Glomerular visceral epithelial cell (primary cell): ENCODE measurements around the gene RAB26.
A peak's percentile ranks its signal among the peaks of the same experiment; 100 is the strongest.
"Not testable (repeated sequence)": the region's sequence is repeated elsewhere in the genome, so short reads cannot be mapped to it uniquely, and the experiment has no call there.

Experiments used
- DNase-seq: peaks from one replicate; pipeline ENCODE4 v3.0.0-alpha.2; 2016; ENCODE audit errors: extremely low spot score

Gene RAB26, protein sequence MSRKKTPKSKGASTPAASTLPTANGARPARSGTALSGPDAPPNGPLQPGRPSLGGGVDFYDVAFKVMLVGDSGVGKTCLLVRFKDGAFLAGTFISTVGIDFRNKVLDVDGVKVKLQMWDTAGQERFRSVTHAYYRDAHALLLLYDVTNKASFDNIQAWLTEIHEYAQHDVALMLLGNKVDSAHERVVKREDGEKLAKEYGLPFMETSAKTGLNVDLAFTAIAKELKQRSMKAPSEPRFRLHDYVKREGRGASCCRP

DNA sequence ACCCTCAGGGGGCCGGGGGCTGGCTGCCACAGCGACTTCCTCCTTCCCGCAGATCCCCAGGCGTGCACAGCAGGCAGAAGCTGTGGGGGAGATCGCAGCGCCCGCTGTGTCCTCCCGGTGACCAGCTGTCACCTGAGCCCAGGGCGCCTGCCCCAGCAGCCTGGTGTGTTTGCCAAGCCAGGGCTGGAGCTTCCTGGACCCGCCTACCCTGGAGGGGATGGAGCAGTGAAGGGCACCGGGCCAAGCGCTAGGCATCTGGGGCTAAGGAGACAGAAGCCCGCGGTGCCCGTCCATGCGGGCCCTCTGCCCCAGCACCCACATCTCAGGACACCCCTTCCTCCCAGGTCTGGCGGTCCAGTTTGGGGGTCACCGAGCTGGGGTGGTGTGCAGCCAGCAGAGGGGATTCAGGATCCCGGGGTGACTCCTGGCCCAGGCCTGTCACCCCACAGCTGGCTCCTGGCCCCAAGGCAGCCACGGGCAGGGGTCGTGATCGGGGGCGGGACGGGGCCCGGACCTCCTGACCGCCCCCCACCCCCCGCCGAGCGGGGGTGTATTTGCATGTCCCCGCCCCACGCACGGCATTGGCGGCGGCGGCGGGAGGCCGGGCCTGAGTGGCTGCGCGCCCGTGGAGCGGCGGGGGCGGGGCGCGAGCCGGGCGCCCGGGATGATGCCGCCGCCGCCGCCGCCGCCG lies at the start of gene RAB26:
TSS of gene RAB26 (plus strand) at position 645 of the 691 bp plus-strand sequence. CDS start 159 bp downstream, outside the sequence.
- DNase-seq, result peak; percentile 68

DNA sequence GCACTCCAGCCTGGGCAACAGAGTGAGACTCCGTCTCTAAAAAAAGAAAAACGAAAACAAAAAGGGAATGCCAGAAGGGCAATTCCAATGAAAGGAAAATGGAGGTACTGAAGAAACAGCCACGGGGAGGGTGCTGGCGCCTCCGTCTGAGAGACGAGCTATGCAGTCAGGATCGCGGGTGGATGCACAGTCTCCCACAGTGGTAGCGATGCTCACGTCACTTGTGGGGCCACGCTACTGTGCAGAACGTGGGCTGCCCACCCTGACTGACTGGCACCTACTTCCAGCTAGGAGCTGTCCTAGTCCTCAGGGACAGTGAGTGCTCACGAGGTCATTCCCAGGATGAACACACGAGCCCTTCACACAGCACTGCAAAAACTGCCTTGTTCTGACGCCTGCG lies 46.8 kb upstream of the RAB26 start:
- not testable (repeated sequence) for DNase-seq

DNA sequence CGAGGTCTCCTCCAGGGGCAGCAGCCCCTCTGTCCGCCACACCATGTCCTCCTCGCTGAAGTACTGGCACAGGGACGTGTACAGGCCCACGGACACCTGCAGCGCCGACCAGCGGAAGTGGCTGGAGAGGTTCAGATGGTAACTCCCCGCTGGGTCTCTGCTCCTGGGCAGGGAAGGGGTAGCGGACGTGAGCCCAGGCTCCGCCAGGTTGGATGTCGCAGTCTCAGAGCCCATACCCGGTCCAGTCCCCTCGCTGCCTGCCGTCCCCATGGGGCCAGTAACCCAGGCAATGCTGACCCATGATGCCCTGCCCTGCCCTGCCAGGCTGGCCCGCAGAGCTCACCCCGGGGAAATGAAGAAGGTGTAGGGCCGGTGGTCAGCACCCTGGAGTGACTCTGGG lies 46.0 kb upstream of the RAB26 start:
- DNase-seq, result no peak

DNA sequence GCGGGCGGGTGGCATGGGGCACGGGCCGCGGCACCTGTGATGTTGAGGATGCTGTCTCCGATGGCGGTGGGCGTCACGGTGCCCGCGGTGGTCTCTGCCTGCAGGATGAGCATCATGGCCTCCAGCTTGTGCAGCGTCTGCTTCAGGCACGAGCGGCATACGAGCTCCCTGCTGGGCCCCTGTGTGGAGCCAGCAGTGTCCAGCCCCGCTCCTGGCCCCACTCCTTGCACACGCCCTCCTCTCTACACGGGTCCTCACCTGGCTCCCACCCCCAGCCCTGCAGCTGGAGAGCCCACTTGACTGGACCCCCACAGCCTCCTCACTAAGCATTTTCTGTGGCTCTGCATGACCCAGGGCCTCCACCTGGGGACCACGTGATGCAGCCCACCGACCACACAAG lies 44.0 kb upstream of the RAB26 start:
- not testable (repeated sequence) for DNase-seq

DNA sequence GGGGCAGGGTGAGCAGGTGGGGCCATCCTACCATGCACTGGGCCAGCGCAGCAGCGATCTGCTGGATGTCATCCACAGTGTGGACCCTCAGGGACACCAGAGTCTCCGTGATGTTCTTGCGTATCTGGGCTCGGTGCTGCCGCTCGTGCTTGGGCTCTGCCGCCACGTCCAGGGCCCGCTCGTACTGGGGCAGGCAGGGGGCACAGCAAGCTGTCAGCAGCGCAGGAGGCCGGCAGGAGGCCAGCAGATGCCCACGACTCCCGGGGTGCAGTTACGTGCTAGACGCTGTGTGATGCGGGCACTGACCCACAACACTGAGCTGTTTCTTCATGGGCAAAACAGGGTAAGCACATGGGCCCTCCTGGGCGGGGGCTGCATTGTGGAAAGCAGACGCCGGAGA lies 43.1 kb upstream of the RAB26 start:
- DNase-seq, result not testable (repeated sequence)

DNA sequence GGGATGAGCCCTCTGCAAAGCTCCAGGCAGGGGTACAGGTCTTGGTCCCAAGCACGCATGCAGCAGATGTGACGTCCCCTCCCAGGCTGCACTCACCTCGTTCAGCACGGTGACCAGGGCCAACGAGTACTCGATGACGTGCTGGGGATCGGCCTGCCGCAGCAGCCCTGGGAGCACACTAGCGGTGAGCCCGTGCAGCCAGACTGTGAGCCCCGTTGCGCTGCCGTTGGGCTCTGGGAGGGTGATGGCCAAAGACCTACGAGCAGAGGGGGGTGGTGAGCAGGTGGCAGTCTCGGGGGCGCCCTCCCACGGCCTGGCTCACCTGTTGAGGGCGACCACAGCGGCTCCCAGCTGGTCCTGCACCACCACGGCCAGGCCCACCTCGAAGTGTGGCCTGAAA lies 42.7 kb upstream of the RAB26 start:
- not testable (repeated sequence) for DNase-seq

DNA sequence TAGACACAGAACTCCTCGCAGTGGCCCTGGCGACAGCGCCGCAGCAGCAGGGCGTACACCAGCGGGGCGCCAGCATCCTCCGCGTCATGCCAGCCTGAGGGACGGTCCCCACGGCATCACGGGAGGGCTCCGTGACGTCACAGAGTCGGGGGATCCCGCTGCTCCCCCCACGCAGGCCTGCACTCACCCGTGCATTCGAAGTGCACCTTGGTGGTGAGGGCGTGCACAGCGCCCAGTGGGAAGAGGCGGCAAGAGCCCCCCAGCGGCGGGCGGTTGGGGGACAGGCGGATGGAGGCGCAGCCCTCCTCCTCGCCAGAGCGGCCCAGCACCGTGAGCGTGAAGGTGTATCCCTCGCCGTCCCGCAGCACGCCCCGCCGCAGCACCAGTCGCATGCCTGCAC lies 42.2 kb upstream of the RAB26 start:
- DNase-seq, result not testable (repeated sequence)

DNA sequence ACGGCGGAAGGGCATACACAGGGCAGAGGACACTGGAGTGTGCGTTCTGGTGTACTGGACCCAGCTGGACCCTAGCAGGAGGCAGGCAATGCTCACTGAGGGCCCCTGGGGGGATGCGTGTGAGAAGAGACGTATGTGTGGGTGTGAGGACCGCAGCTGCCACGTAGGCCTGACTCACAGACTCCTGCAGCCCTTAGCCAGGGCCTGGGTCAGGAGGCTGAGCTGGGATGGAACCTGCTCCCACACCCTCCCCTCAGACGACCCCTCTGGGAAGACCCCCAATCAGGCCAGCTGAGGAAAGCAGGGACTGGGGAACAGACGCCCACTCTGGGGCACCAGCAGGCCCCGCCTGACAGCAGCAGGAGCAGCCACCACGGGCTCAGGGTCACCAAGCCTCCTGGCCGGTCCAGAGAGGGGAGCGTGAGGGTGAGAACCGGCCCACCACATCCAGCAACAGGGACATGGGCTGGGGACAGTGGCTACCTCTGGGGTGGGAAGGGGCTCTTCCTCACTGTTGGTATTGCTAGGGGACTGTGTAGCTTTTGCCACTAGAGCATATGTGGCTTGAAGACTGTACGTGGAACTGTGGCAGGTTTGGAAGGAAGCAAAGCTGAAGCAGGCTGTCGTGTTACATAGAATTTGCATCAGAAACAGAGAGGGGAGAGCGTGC lies 41.2 kb upstream of the RAB26 start:
- DNase-seq, result not testable (repeated sequence)

DNA sequence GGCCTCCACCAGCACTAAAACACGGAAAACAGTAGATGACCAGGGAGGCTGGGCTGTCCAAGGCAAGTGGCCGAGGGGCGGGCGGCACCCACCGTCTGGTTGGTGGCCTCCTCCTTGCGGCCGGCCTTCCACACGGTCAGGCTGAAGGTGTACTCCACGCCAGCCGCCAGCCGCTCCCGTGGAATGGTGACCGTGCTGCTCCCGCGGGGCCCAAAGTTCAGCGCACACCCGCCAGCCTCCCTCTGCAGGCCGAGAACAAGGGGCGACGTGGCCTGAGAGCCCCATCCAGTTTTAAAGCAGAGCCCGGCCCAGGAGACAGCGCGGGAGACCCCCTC lies 40.7 kb upstream of the RAB26 start:
- not testable (repeated sequence) for DNase-seq

DNA sequence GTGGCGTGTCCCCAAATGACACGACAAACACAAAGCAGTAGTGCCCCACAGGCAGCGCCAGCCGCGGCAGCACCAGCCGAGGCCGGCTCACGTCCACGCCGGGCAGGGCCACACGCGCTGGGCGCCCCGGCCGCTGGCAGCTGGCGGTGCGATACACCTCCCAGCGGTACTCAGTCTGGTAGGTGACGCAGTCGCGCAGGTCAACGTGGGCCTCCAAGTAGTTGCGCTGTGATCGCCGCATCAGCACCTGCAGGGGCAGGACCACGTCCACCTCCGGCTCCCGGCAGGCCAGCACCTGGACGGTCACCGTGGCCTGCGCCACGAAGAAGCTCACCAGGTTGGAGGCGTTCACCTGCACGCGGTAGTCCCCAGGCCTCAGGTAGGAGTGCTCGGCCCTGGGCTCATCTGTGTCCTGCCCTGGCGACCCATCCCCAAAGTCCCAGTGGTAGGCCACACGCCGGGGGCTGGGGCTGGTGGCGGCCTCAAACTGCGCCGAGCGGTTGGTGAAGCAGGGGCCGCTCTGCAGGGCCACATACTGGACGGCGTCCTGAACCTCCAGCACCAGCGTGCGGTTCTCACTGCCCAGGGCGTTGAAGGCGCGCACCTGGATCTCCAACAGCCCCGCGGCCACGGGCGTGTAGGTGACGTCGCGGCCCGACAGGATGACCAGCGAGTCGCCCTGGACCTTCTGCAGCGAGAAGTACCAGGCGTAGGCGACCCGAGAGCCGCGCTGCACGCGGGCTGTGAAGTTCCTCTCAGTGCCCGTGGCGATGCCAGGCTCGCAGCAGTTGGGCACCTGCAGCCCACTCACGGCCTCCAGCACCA lies 39.8 kb upstream of the RAB26 start:
- not testable (repeated sequence) for DNase-seq

DNA sequence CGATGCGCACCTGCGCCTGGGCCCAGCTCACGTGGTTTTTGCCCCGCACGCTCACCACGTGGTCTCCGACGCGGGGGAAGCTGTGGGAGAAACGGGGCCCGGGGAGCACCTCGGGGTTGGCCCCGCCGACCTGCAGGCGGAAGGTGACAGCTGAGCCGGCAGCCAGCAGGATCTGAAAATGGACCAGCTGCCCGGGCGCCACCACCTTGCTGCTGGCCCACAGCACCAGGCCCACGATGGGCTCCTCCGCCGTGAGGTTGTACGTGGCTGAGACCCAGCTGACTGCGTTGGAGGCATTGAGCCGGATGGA lies 39.2 kb upstream of the RAB26 start:
- DNase-seq, result not testable (repeated sequence)

DNA sequence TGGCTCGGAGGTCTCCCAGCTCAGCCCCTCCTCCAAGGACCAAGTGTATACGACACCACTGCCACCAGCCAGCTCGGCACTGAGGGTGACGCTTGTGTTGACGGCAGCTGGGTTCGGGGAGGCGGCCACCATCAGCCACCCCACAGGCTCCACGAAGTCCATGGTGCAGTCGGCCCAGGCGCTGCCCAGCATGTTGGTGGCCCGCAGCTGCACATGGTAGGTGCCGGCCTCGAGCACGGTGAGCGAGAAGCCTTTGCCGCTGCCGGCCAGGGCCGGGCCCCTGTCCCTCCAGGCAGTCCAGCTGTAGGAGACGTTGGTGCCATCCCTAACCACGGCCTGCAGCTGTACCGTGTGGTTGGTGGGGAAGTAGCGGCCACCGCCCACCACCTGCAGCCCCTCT lies 38.6 kb upstream of the RAB26 start:
- DNase-seq, result not testable (repeated sequence)

DNA sequence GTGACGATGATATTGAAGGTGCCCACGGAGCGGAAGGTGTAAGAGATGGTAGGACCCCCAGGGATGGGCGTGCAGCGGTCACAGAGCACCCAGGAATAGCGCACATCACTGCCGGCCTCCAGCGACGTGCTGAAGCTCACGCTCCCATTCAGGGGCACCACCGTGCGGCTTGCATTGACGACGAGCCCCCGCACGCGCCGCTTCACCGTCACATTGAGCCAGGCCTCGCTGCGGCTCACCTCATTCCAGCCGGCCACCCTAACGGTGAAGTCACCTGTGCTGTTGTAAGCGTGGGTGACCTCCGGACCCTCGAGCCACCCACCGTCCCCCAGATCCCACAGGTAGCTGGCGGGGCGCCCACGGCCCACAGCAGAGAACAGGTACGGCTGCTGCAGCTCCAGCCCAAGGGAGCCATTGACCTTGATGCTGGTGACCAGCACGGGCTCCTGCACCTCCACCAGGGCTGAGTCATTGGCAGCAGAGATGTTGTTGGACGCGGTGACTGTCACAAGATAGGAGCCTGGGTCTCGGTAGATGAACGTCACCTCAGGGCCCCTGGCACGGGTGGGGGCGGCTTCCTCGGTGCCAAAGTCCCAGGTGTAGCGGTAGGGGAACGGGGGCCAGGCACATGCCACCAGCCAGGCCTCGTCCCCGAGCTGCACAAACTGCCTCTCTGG lies 38.0 kb upstream of the RAB26 start:
- not testable (repeated sequence) for DNase-seq

DNA sequence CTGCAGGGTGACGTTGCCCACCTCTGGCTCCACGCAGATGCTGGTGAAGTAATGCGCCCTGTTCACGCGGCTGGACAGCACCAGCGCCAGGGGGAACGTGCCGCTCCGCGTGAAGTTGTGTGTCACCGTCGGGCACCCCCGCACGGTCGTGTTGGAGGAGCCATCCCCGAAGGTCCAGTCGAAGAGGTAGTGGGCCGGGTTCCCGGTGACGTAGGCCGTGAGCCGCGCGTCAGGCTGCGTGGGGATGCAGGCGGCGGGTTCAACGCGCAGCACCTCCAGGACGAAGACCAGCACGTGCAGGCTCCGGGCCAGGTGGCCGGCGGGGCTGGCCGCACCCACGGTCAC lies 37.4 kb upstream of the RAB26 start:
- DNase-seq, result not testable (repeated sequence)

DNA sequence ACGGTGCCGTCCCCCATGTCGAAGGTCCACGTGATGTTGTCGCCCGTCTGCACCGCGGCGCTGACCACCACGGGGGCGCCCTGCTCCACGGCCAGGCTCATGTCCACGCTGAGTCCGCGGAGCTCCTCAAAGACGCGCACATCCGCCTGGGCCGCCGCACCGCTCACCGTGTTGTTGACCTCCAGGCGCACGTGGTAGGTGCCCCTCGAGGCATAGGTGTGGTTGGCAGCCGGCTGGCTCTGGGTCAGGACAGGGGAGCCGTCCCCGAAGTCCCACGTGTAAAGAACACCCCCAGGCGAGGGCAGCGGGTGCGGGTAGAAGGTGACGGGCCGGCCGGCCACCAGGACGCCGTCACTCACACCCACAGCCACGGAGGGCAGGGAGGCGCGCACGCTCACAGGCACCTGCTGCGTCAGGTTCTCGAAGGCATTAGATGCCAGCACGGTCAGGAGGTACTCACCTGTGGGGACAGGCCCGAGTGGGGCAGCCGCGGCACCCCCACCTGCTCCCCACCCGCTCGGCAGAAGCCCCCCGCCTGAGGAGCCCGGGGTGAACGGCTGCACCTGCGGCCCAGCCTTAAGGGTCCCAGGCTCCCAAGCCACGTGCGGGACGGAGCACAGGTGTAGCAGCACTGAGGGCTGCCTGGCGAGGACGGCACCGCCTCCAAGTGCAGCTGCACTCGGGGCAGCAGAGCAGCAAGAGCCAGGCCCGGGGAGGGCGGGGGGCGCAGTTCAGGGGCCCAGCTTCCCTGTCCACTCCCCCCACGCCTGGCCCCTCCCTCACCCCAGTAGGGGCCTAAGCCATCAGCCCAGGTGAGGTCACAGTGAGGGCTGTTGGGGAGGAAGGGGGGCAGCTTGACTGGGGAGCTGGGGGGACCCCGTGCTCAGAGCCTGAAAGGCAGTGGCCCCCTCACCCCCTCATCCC lies 36.8 kb upstream of the RAB26 start:
- DNase-seq, result not testable (repeated sequence)

DNA sequence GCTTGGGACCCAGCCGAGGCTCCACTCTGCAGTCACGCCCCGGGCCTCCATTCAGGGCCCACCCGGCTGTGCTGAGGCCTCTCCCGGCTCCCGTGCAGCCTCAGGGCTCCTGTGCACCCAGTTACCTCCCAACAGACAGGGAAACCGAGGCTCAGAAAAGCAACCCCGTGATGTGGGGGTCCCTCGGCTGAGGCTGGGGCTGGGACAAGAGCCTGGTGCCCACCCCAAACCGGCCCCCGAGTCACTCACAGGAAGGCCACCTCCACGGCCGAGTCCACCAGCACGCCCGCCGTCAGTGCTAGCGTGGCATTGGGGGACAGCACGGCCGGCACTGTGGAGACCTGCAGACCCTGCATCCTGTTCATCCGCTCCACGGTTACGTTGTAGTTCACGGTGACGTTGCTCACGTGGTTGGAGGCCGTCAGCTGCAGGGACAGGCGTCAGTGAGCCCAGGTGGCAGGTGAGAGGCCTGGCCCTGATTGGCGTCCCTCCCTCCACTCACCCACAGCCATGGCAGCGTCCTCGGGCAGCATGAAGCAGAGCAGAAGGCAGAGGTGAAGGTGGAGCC lies 35.8 kb upstream of the RAB26 start:
- DNase-seq, result not testable (repeated sequence)

DNA sequence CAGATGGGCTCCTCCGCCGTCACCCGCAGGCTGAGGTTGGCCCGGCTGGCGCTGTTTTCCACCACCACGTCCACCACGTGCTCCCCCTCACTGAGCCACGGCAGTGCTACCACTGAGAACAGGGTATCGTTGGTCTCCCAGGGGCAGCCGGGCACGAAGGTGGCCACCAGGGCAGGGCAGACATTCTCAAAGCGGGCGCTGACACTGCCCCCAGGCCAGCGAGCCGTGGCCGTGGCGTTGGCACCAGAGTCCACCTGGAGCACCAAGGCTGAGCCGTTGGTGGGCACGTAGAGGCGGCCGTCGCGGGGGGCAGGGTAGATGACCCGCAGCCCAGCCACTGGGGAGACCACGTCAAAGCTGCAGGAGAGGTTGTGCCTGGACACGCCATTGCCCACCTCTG lies 34.2 kb upstream of the RAB26 start:
- DNase-seq, result not testable (repeated sequence)

DNA sequence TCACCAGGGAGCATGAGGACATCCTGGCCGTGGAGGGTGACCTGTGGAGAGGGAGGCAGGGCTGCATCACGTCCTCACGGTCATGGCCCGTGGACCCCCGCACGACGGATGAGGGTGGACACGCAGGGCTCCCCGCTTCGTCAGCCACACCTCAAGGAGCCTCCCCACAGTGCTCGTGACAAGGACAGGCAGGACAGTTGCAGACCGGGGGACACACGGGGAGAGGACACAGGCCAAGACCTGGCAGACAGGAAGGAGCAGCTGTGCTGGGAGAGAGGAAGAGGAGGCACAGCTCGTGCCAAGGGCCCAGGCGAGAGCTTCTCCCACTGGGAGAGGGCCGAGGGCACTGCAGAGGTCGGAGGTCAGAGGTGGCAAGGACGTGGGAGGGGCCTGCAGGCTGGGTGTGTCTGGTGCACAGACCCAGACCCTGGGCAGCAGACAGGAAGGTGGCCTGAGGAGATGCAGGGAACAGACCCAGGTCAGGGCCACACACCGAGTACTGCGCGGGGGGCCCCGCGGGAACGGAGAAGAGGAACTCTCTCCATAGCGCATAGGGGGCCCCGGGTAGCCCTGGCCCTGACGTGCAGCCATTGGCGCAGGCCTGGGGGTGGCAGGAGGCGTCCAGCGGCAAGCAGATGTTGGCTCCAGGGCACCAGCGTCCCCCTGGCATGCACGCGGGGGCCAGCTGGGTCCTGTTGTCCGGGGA lies 33.4 kb upstream of the RAB26 start:
- DNase-seq, result not testable (repeated sequence)

DNA sequence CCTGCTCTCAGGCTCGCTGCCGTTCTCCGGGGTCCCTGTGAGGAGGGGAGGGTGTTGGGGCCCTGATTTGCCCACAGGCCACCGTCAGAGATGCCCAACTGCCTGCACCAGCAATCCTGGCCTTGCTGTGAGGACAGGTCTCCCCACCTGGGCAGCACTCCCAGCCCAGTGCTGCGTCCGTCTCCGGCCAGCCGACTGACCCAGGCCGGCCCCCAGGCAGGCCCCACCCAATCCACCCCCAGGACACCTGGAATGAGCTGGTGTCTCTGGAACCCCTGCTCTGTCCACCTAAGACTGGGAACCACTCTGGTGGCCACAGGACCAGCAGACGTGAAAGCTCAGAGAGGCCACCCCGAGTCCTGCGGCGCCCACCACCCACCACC lies 32.8 kb upstream of the RAB26 start:
- DNase-seq, result no peak

DNA sequence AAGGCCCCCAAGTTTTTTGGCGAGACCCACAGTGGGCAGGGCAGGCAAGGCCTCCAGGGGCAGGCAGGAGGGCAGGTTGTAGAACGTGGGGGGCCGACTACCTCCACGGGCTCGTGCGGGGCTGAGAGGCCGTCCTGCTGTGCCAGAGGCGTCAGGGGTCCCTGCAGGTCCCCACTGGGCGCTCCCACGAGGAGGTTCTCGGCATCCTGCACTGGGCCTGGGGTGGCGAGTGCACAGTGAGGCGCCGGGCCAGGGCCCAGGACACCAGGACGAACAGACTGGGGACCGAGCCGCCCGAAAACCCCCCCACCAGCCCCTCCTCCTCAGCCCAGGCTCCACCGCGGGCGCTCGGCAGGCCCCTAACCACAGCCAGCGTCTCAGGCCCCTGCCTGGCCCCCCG lies 32.0 kb upstream of the RAB26 start:
- DNase-seq, result not testable (repeated sequence)
